OCI-LY7 (cell line): ENCODE data around the gene CTNNA3. TPM values are rescaled to one million over a fixed set of nuclear protein-coding genes. Genes with fewer than 3 reads are reported as not detected.
"Not testable (repeated sequence)": the region's sequence is repeated elsewhere in the genome, so short reads cannot be mapped to it uniquely, and the experiment has no call there.

Experiments used
- BruUV-seq: library from RNA; stranded (reverse); fragments of 400-500 nt; replicated peaks from 2 replicates; lab custom pipeline; 2021; lab: Mats Ljungman, UMichigan
- CTCF ChIA-PET: fragments of 300-600 bp; sonication (Branson Sonifier 250); formaldehyde crosslinking; loops from one replicate; lab custom pipeline; 2022; ENCODE audit warnings: antibody characterized with exemption; ENCODE audit not compliant: unreplicated experiment; lab: Charles Lee
- POLR2A ChIA-PET: fragments of 300-600 bp; sonication (Branson Sonifier 250); formaldehyde crosslinking; loops from one replicate; lab custom pipeline; 2022; ENCODE audit warnings: antibody characterized with exemption; lab: Charles Lee
- DNase-seq: peaks from one replicate; pipeline ENCODE4 v3.0.0-alpha.2; 2015; ENCODE audit warnings: low spot score
- H2AFZ ChIP-seq: fragments of 200-600 bp; sonication (generic), shearing (Covaris generic); 2 replicates; pipeline ENCODE4 v1.6.1; 2014; ENCODE audit warnings: mild to moderate bottlenecking, antibody characterized with exemption, low read length, moderate library complexity
- H3K27ac ChIP-seq: fragments of 200-600 bp; sonication (generic); 2 replicates; pipeline ENCODE4 v1.5.1; 2014; ENCODE audit warnings: mixed run types, low read depth, mild to moderate bottlenecking, moderate library complexity, low read length, inconsistent platforms; ENCODE audit not compliant: poor library complexity, severe bottlenecking
- H3K36me3 ChIP-seq: fragments of 200-600 bp; sonication (generic); 2 replicates; pipeline ENCODE4 v1.6.1; 2014; ENCODE audit warnings: mild to moderate bottlenecking, antibody characterized with exemption, low read length, moderate library complexity, mixed read lengths; ENCODE audit not compliant: insufficient read depth
- H3K4me1 ChIP-seq: fragments of 200-600 bp; sonication (generic); 2 replicates; pipeline ENCODE4 v1.5.1; 2014; ENCODE audit warnings: mild to moderate bottlenecking, low read length; ENCODE audit not compliant: insufficient read depth, poor library complexity, severe bottlenecking
- H3K4me2 ChIP-seq: fragments of 200-600 bp; sonication (generic); 2 replicates; pipeline ENCODE4 v1.6.1; 2014; ENCODE audit warnings: mild to moderate bottlenecking, low read length
- H3K4me3 ChIP-seq: fragments of 200-600 bp; sonication (generic); 2 replicates; pipeline ENCODE4 v1.5.1; 2014; ENCODE audit warnings: mild to moderate bottlenecking, low read depth, low read length; ENCODE audit not compliant: poor library complexity, severe bottlenecking
- H3K79me2 ChIP-seq: fragments of 200-600 bp; sonication (generic); 2 replicates; pipeline ENCODE4 v1.6.1; 2016; ENCODE audit warnings: low read depth, mild to moderate bottlenecking, low read length, moderate library complexity, mixed read lengths; ENCODE audit not compliant: insufficient read depth
- H3K9me2 ChIP-seq: fragments of 200-600 bp; sonication (generic); 2 replicates; pipeline ENCODE4 v1.6.1; 2016; ENCODE audit warnings: mild to moderate bottlenecking, low read length, mixed read lengths; ENCODE audit not compliant: insufficient read depth
- H3K9me3 ChIP-seq: fragments of 200-600 bp; sonication (generic); 2 replicates; pipeline ENCODE4 v1.6.1; 2014; ENCODE audit warnings: mild to moderate bottlenecking, mixed run types, low read length, mixed read lengths
- H4K20me1 ChIP-seq: fragments of 200-600 bp; sonication (generic); 2 replicates; pipeline ENCODE4 v1.6.1; 2014; ENCODE audit warnings: mild to moderate bottlenecking, antibody characterized with exemption, low read length, moderate library complexity, mixed read lengths; ENCODE audit not compliant: insufficient read depth
- EZH2phosphoT487 ChIP-seq: fragments of 200-600 bp; sonication (generic); IDR thresholded peaks from 2 replicates; pipeline ENCODE4 v1.6.1; 2018; ENCODE audit warnings: low read depth, borderline replicate concordance, mild to moderate bottlenecking, mixed run types, antibody characterized with exemption, low read length, moderate library complexity, mixed read lengths
- intact Hi-C: fragments of 100-400 bp; cut with micrococcal nuclease; formaldehyde crosslinking; loops from one replicate; pipeline ENCODE4 v1.10.0; 2022; ENCODE audit not compliant: unreplicated experiment
- total RNA-seq, 2 experiments: library from RNA; depleted of rRNA in 1 of 2; stranded (reverse); fragments of >200 nt in 1 of 2; shearing (Covaris generic) in 1 of 2; gene quantifications; 2 replicates each; pipeline ENCODE4 v1.2.3, GENCODE V29; 2014 to 2022
- TF ChIP-seq, protein P1 (sequence below): fragments of 200-600 bp; sonication (generic); conservative IDR thresholded peaks from 2 replicates; pipeline ENCODE4 v1.5.1; 2014; ENCODE audit warnings: mild to moderate bottlenecking, antibody characterized with exemption, low read length, moderate library complexity, mixed read lengths

CTNNA3 gene
- total RNA-seq, 2 experiments from 2014 or later, result not detected

GRCh38 chr10:67690540-67690939, 5.5 kb downstream of the CTNNA3 start:
- H3K4me3 ChIP-seq, POLR2A ChIA-PET, BruUV-seq, CTCF ChIA-PET, H3K36me3 ChIP-seq, H3K4me2 ChIP-seq, H3K79me2 ChIP-seq, H3K4me1 ChIP-seq, DNase-seq, intact Hi-C loops, H4K20me1 ChIP-seq, H3K9me2 ChIP-seq, H3K9me3 ChIP-seq, H2AFZ ChIP-seq, H3K27ac ChIP-seq: not testable (repeated sequence)

GRCh38 chr10:67684140-67684539, 11.9 kb downstream of the CTNNA3 start:
- CTCF ChIA-PET, H3K9me2 ChIP-seq, H3K4me1 ChIP-seq, H4K20me1 ChIP-seq, H3K9me3 ChIP-seq, H3K27ac ChIP-seq, H2AFZ ChIP-seq, H3K36me3 ChIP-seq, H3K79me2 ChIP-seq, H3K4me2 ChIP-seq, H3K4me3 ChIP-seq, BruUV-seq, intact Hi-C loops, DNase-seq: not testable (repeated sequence)
- POLR2A ChIA-PET, result interaction anchor here (0.6 to 1.3 kb wide), 2 partner anchors 94 to 95 kb away, joined by 3 to 4 read pairs; no protein-coding TSS in a partner anchor

GRCh38 chr10:67678335-67678974, 17.5 kb downstream of the CTNNA3 start:
- no peak for DNase-seq
- intact Hi-C loops, result no loop called here
- POLR2A ChIA-PET, result no interaction called here

More at GRCh38 chr10:67678335-67678974, 17.5 kb downstream of the CTNNA3 start:
- Histone ChIP-seq H3K9me3 (peaks cover 2% of the 10 kb centered on the region; the same call in 1 of the 2 replicates), H3K79me2 (no peaks in the 10 kb centered on the region), H3K4me2 (no peak overlapping the region), H3K36me3 (no peaks in the 10 kb centered on the region), H2AFZ (no peak overlapping the region), H3K4me1 (no peaks in the 10 kb centered on the region), H3K4me3 (no peak overlapping the region), H4K20me1 (no peaks in the 10 kb centered on the region), H3K27ac (no peak overlapping the region), H3K9me2 (no peaks in the 10 kb centered on the region)
- CTCF ChIA-PET, result no interaction called here
- TF ChIP-seq, protein P1, sequence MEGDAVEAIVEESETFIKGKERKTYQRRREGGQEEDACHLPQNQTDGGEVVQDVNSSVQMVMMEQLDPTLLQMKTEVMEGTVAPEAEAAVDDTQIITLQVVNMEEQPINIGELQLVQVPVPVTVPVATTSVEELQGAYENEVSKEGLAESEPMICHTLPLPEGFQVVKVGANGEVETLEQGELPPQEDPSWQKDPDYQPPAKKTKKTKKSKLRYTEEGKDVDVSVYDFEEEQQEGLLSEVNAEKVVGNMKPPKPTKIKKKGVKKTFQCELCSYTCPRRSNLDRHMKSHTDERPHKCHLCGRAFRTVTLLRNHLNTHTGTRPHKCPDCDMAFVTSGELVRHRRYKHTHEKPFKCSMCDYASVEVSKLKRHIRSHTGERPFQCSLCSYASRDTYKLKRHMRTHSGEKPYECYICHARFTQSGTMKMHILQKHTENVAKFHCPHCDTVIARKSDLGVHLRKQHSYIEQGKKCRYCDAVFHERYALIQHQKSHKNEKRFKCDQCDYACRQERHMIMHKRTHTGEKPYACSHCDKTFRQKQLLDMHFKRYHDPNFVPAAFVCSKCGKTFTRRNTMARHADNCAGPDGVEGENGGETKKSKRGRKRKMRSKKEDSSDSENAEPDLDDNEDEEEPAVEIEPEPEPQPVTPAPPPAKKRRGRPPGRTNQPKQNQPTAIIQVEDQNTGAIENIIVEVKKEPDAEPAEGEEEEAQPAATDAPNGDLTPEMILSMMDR, result no peak
- no peak for TF ChIP-seq EZH2phosphoT487
- BruUV-seq, result no TSS peak
